ENCODE results near the gene EVC2.

The EVC2 gene

DNA sequence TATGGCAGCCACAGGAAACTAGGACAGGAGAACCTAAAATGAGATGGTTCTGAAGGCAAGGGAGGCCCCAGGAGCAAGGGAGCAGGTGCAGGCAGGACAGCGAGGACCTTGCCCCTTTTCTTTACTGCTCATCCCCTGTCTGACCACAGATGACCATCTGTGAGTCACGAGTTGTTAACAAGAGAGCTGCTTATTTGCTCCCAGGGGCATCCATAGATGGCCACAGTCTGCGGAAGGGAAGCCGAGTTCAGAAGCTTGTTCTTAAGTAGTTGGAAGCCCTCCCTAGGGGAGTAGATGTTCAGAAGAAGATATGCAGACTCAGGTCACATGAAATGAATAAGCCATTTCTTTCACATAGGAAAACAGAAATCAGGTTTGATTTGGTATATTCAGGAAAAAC, 69.4 kb downstream of the EVC2 start:
- no peak overlapping the region for H3K27ac ChIP-seq
- TF ChIP-seq, protein P1, sequence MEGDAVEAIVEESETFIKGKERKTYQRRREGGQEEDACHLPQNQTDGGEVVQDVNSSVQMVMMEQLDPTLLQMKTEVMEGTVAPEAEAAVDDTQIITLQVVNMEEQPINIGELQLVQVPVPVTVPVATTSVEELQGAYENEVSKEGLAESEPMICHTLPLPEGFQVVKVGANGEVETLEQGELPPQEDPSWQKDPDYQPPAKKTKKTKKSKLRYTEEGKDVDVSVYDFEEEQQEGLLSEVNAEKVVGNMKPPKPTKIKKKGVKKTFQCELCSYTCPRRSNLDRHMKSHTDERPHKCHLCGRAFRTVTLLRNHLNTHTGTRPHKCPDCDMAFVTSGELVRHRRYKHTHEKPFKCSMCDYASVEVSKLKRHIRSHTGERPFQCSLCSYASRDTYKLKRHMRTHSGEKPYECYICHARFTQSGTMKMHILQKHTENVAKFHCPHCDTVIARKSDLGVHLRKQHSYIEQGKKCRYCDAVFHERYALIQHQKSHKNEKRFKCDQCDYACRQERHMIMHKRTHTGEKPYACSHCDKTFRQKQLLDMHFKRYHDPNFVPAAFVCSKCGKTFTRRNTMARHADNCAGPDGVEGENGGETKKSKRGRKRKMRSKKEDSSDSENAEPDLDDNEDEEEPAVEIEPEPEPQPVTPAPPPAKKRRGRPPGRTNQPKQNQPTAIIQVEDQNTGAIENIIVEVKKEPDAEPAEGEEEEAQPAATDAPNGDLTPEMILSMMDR (IDR thresholded peaks at IDR 0.05), result no peak
- TF ChIP-seq ZFX (IDR thresholded peaks at IDR 0.05; ENCODE audit: borderline replicate concordance), result no peak

DNA sequence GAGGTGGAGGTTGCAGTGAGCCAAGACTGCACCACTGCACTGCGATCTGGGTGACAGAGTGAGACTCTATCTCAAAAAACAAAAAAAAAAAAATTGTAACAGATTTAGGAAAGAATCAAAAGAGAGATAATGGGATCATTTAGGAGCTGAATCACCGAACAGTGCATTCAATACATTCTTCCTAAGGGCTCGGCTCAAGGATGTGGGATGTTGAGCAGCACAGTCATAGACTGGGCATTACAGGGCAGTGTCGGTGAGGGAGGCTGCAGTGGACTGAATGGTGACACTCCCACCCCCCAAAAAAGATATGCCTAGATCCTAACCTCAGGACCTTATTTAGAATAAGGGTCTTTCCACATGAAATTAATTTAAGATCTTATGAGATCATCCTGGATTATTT, 70.0 kb downstream of the EVC2 start:
- TF ChIP-seq ZFX (IDR thresholded peaks at IDR 0.05; ENCODE audit: borderline replicate concordance), result no peak
- TF ChIP-seq, protein P1 (IDR thresholded peaks at IDR 0.05), result no peak
- no peak overlapping the region for H3K27ac ChIP-seq

DNA sequence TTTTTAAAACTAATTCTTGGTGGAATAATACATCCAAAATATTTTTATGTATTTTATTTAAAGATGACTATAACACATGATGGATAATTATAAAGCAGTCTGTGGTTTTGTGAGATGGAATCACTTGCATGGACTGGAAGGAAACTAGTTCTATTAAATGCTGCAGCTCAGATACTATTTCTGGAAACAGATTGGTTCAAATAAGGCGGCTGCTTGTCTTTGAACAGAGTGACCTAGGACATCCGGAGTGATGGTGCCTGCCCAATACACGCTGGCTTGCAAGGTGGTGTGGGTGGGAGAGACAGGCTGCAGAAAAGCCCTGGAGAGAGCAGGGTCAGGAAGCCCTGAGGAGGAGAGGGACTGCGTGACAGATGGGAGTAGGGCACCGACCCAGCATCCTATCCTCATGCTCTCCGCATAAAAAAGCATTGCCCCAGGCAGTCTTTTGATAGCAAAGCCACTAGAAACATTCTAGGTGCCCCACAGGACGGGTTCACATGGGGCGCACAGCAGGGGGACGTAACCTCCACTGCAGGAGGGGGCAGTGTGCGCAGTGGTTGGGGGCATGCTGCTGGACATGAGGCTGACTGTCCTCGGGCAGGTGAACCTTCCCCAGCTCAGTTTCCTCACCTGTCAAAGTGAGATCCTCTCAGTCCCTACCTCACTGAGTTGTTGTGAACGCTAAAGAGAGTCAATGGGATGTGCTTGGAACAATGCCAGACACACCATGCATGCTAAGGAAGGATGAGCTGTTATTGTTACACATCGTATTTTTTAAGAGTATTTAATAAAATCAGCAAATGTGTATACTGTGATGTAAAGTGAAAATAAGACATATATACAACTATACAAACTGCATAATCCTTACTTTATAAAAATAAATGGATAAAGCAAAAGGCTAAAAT, 71.3 kb downstream of the EVC2 start:
- TF ChIP-seq, protein P1 (IDR thresholded peaks at IDR 0.05), result no peak
- no peak for TF ChIP-seq ZFX (IDR thresholded peaks at IDR 0.05; ENCODE audit: borderline replicate concordance)
- no peak overlapping the region for H3K27ac ChIP-seq

DNA sequence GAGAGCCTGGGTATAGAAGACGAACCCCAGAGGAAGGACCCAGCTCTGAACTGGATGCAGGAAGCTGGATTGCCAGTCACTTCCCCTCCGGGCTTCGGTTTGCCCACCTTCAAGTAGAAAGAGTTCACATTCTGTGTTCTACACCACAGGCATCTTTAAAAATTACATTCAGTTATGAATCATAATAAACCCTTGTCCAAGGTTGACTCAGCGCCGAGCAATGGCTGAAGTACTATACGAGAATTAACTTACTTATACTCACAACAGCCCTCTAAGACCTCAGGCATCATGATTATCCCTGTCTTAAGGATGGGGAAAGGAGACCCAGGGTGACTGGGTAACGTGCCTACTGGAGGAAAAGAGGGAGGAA, 72.5 kb downstream of the EVC2 start:
- TF ChIP-seq, protein P1 (IDR thresholded peaks at IDR 0.05), result no peak
- TF ChIP-seq ZFX (IDR thresholded peaks at IDR 0.05; ENCODE audit: borderline replicate concordance), result no peak
- H3K27ac ChIP-seq, result no peak overlapping the region

DNA sequence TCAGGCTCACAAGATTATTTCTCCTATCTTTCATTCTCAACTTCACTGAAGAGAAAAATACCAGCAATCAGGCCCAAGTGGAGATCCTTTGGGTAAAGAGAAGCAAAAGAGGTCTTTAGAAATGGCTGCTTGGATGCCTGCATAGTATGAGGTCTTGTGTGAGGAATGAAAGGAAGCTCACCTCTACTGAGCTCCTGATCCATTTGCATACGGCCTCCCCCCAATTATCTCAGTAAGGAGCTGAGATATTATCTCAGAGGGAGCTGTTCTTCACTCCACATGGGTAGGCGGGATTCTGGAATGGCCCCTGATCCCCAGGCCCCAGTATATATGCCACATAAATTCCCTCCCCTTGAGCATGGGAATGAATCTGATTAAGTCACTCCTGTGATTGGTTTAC, 75.8 kb downstream of the EVC2 start:
- TF ChIP-seq, protein P1 (IDR thresholded peaks at IDR 0.05), result no peak
- TF ChIP-seq ZFX (IDR thresholded peaks at IDR 0.05; ENCODE audit: borderline replicate concordance), result no peak

DNA sequence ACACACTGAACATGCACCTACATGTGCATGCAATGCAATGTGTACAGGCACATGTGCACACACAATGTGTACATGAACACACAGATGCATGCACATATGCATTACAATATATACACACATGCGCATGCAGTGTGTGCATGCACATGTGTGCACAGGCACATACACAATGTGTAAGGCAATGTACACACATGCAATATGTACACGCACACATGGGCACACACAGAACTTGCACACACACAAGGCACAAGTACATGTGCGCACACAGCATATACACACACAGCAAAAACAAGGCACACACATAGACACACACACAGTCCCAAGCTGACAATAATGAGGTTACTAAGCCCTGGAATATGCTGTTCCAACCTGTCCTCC, 76.3 kb downstream of the EVC2 start:
- no peak overlapping the region for H3K27ac ChIP-seq
- TF ChIP-seq ZFX (IDR thresholded peaks at IDR 0.05; ENCODE audit: borderline replicate concordance), result no peak
- TF ChIP-seq, protein P1 (IDR thresholded peaks at IDR 0.05), result no peak

More for the DNA sequence above, 75.8 kb downstream of the EVC2 start:
- H3K27ac ChIP-seq, result no peak overlapping the region

DNA sequence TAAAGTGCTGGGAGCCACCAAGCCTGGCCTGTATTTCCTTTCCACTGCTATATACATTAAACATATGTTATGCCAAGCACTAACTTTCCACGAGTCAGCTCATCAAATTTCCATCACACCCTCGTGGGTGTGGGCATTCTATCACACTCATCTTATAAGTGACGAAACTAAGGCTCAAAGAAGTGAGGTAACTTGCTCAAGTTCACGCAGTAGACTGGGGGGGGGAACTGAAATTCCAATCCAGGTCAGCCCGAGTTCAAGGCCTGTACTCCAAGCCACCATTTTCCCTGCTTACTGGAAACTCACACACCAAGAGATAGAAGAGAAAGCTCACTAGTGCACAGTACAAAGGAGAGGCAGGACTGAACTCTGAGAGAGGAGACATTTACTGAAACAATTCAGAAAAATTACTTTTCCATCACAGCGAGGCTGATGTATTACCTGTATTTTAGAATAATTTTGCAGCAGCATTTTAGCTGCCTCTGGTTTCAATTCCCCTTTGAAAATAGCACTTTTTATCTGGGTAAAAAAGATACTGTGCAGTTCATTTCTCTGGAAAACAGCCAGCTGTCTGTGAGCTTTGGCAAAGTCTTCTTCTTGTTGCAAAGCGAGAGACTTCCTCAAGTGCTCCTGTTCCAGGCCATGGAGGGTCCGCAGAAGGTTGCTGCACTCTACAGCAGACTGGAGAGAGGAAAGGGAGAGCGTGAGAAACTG, 76.8 kb downstream of the EVC2 start:
- no peak for TF ChIP-seq ZFX (IDR thresholded peaks at IDR 0.05; ENCODE audit: borderline replicate concordance)
- TF ChIP-seq, protein P1 (IDR thresholded peaks at IDR 0.05), result no peak
- no peak overlapping the region for H3K27ac ChIP-seq

All from 22Rv1 (cell line).